ENCODE measurements around the gene BSX. TPM values are rescaled to one million over a fixed set of nuclear protein-coding genes. Genes with fewer than 3 reads are reported as not detected.

Gene BSX
- total and polyA plus RNA-seq, 2 experiments from 2014 or later: not detected

DNA sequence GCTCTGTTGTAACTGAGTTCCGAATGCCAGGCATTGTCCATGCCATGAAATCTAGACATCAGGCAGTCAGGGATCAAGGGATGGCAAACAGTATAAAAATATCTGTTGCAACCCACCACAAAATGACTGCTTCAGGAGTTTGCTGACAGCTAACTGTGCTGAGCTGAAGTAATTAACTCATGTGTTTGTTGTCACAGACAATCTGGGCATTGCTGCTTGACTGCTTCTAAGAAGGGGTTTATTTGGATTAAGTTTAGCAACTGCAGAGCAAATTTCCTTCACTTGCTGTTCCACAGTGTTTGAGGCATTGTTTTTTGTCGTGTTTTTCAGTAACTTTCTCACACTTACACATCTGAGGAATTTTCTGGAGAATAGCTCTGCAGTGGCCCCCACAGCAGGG, 30.4 kb downstream of the BSX start:
- Histone ChIP-seq H2AFZ (no peak overlapping the region), H3K4me2 (no peak overlapping the region), H4K20me1 (ENCODE audit: insufficient read depth, poor library complexity, severe bottlenecking) (no peaks in the 10 kb centered on the region), H3K4me3 (no peak overlapping the region), H3K27ac (no peak overlapping the region), H3K9me2 (replicated peaks; ENCODE audit: insufficient read depth) (no peaks in the 10 kb centered on the region), H3K27me3 (no peaks in the 10 kb centered on the region), H3K36me3 (replicated peaks; ENCODE audit: insufficient read depth, low read depth) (no peaks in the 10 kb centered on the region), H3K79me2 (no peaks in the 10 kb centered on the region), H3K4me1 (ENCODE audit: insufficient read depth) (no peaks in the 10 kb centered on the region), H3K9me3 (ENCODE audit: low read depth) (no peaks in the 10 kb centered on the region)
- WGBS (ENCODE audit: low lambda C conversion rate, missing lambda C conversion rate): 50% methylated on average over 2 of the region's 2 CpGs
- no peak for DNase-seq (ENCODE audit: low spot score)
- TF ChIP-seq CTCF (IDR thresholded peaks at IDR 0.05; ENCODE audit: poor library complexity) (no peak), EZH2 (IDR thresholded peaks at IDR 0.05; ENCODE audit: borderline replicate concordance) (no peak), EZH2phosphoT487 (IDR thresholded peaks at IDR 0.05; ENCODE audit: low read depth, severe bottlenecking, unreplicated experiment) (no peak)

GRCh38 chr11:122938557-122938956, 43.1 kb downstream of the BSX start:
- WGBS (ENCODE audit: low lambda C conversion rate, missing lambda C conversion rate): 100% methylated on average over 2 of the region's 2 CpGs

DNA sequence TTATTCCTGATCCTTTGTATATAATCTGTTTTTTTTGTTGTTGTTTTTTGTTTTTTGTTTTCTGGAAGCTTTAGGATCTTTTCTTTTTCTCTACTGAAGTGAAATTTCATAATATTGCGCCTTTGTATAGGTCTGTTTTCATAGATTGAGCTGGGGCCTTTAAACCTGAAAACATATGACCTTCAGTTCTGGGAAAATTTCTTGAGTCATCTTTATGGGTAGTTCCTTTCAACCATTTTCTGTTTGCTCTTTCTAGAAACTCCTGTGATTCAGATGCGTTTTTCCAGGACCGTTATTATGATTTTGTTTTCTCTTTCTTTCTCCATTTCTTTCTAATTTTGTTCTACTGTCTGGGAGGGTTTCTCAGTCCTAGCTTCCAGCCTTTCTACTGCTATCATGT, 43.7 kb downstream of the BSX start:
- TF ChIP-seq CTCF (IDR thresholded peaks at IDR 0.05; ENCODE audit: poor library complexity): no peak
- TF ChIP-seq EZH2phosphoT487 (IDR thresholded peaks at IDR 0.05; ENCODE audit: low read depth, severe bottlenecking, unreplicated experiment): no peak
- TF ChIP-seq EZH2 (IDR thresholded peaks at IDR 0.05; ENCODE audit: borderline replicate concordance): no peak
- Histone ChIP-seq H3K79me2 (no peaks in the 10 kb centered on the region), H3K4me3 (no peak overlapping the region), H3K4me1 (ENCODE audit: insufficient read depth) (no peaks in the 10 kb centered on the region), H4K20me1 (ENCODE audit: insufficient read depth, poor library complexity, severe bottlenecking) (no peaks in the 10 kb centered on the region), H3K27me3 (no peaks in the 10 kb centered on the region), H3K4me2 (no peak overlapping the region), H3K9me2 (replicated peaks; ENCODE audit: insufficient read depth) (no peaks in the 10 kb centered on the region), H2AFZ (no peak overlapping the region), H3K9me3 (ENCODE audit: low read depth) (no peaks in the 10 kb centered on the region), H3K36me3 (replicated peaks; ENCODE audit: insufficient read depth, low read depth) (no peaks in the 10 kb centered on the region), H3K27ac (no peak overlapping the region)
- 93% methylated on average over 3 of the region's 3 CpGs for WGBS (ENCODE audit: low lambda C conversion rate, missing lambda C conversion rate)
- DNase-seq (ENCODE audit: low spot score): no peak

More at GRCh38 chr11:122938557-122938956, 43.1 kb downstream of the BSX start:
- no peaks in the 10 kb centered on the region for H3K27me3 ChIP-seq
- no peak overlapping the region for H3K4me2 ChIP-seq
- TF ChIP-seq EZH2 (IDR thresholded peaks at IDR 0.05; ENCODE audit: borderline replicate concordance) (no peak), EZH2phosphoT487 (IDR thresholded peaks at IDR 0.05; ENCODE audit: low read depth, severe bottlenecking, unreplicated experiment) (no peak), CTCF (IDR thresholded peaks at IDR 0.05; ENCODE audit: poor library complexity) (no peak)
- H3K9me3 ChIP-seq (ENCODE audit: low read depth): no peaks in the 10 kb centered on the region
- no peak for DNase-seq (ENCODE audit: low spot score)
- no peak overlapping the region for H3K4me3 ChIP-seq
- H3K9me2 ChIP-seq (replicated peaks; ENCODE audit: insufficient read depth): no peaks in the 10 kb centered on the region
- no peaks in the 10 kb centered on the region for H3K79me2 ChIP-seq
- H3K4me1 ChIP-seq (ENCODE audit: insufficient read depth): no peaks in the 10 kb centered on the region
- no peaks in the 10 kb centered on the region for H4K20me1 ChIP-seq (ENCODE audit: insufficient read depth, poor library complexity, severe bottlenecking)
- H2AFZ ChIP-seq: no peak overlapping the region
- no peak overlapping the region for H3K27ac ChIP-seq
- no peaks in the 10 kb centered on the region for H3K36me3 ChIP-seq (replicated peaks; ENCODE audit: insufficient read depth, low read depth)

- WGBS (ENCODE audit: low lambda C conversion rate, missing lambda C conversion rate): 69% methylated on average over 2 of the region's 2 CpGs
- TF ChIP-seq CTCF (IDR thresholded peaks at IDR 0.05; ENCODE audit: poor library complexity): no peak
- TF ChIP-seq EZH2phosphoT487 (IDR thresholded peaks at IDR 0.05; ENCODE audit: low read depth, severe bottlenecking, unreplicated experiment): no peak
- no peak for TF ChIP-seq EZH2 (IDR thresholded peaks at IDR 0.05; ENCODE audit: borderline replicate concordance)
- Histone ChIP-seq H4K20me1 (ENCODE audit: insufficient read depth, poor library complexity, severe bottlenecking) (no peaks in the 10 kb centered on the region), H3K36me3 (replicated peaks; ENCODE audit: insufficient read depth, low read depth) (no peaks in the 10 kb centered on the region), H3K27ac (no peak overlapping the region), H3K27me3 (no peaks in the 10 kb centered on the region), H3K9me2 (replicated peaks; ENCODE audit: insufficient read depth) (no peaks in the 10 kb centered on the region), H3K4me2 (no peak overlapping the region), H2AFZ (no peak overlapping the region), H3K9me3 (ENCODE audit: low read depth) (no peaks in the 10 kb centered on the region), H3K4me1 (ENCODE audit: insufficient read depth) (no peaks in the 10 kb centered on the region), H3K4me3 (no peak overlapping the region), H3K79me2 (no peaks in the 10 kb centered on the region)
- DNase-seq (ENCODE audit: low spot score): no peak
These were observed 48.2 kb downstream of the BSX start for GRCh38 chr11:122933416-122933815.

Measured in hepatocyte (in vitro differentiated cells).